HG03135 (cell line): Measurements from ENCODE around the gene KRTAP9-1.
"Not testable (repeated sequence)": the region's sequence is repeated elsewhere in the genome, so short reads cannot be mapped to it uniquely, and the experiment has no call there.

Source experiments
- ATAC-seq: cut with Tn5 transposase; IDR thresholded peaks from one replicate; pipeline ENCODE4 v1.9.1; 2021; ENCODE audit warnings: mild to moderate bottlenecking, moderate library complexity; ENCODE audit not compliant: unreplicated experiment

Gene KRTAP9-1

GRCh38 chr17:41178843-41179616 is 10.7 kb upstream of the KRTAP9-1 start:
- ATAC-seq, result no peak

GRCh38 chr17:41184480-41184961 is 5.2 kb upstream of the KRTAP9-1 start, which contains the start of gene KRTAP4-1:
KRTAP4-1 (minus strand) TSS chr17:41184911; CDS start chr17:41184854, 57 bp downstream.
- no peak for ATAC-seq

- no peak for ATAC-seq
Observed at GRCh38 chr17:41185001-41185400, 4.7 kb upstream of the KRTAP9-1 start.

DNA sequence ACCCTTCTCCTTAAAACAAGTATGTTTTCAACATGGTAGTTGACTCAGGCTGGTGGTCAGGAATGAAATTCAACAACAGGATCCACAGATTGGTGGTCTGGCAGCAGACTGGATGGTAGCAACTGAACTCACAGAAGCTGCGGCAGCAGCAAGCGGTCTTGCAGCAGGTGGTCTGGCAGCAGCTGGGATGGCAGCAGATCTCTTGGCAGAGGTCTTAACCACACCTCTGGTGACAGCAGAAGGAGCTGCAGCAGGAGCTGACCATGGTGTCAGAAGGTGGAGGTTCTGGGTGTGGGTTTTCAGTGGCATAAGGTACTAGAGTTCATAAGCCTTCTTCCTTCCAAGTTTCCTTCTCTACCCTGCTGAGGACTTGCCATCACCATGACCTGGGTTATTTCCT is 2.8 kb upstream of the KRTAP9-1 start:
- no peak for ATAC-seq

GRCh38 chr17:41190328-41190727 is 641 bp downstream of the KRTAP9-1 start:
- no peak for ATAC-seq

- ATAC-seq, result no peak
Observed at GRCh38 chr17:41196068-41196467, 6.4 kb downstream of the KRTAP9-1 start.

GRCh38 chr17:41199421-41200078 is 9.9 kb downstream of the KRTAP9-1 start:
- no peak for ATAC-seq

- no peak for ATAC-seq
Observed at GRCh38 chr17:41211845-41212466, 22.3 kb downstream of the KRTAP9-1 start.

GRCh38 chr17:41212524-41213169 is 23.0 kb downstream of the KRTAP9-1 start:
- no peak for ATAC-seq

DNA sequence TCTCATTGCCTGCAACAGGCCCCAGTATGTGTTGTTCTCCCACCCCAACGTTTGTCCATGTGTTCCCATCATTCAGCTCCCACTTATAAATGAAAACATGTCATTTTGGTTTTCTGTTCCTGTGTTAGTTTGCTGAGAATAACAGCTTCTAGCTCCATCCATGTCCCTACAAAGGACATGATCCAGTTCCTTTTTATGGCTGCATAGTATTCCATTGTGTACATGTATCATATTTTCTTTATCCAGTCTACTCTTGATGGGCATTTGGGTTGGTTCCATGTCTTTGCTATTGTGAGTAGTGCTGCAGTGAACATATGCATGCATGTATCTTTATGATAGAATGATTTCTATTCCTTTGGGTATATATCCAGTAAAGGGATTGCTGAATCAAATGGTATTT is 26.0 kb downstream of the KRTAP9-1 start:
- no peak for ATAC-seq

- no peak for ATAC-seq
Observed at GRCh38 chr17:41223821-41224220, 34.1 kb downstream of the KRTAP9-1 start.

GRCh38 chr17:41226051-41226450 is 36.4 kb downstream of the KRTAP9-1 start:
- no peak for ATAC-seq

DNA sequence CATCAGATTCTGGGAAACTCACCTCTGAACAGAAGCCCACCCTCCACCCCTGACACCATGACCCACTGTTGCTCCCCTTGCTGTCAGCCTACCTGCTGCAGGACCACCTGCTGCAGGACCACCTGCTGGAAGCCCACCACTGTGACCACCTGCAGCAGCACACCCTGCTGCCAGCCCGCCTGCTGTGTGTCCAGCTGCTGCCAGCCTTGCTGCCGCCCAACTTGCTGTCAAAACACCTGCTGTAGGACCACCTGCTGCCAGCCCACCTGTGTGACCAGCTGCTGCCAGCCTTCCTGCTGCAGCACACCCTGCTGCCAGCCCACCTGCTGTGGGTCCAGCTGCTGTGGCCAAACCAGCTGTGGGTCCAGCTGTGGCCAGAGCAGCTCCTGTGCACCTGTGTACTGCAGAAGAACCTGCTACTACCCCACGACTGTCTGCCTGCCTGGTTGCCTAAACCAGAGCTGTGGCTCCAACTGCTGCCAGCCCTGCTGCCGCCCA is 37.0 kb downstream of the KRTAP9-1 start, which contains the start of gene KRTAP9-2:
KRTAP9-2 (plus strand) TSS at position 51 of the 498 bp plus-strand sequence; CDS start at position 58, 7 bp downstream.
- ATAC-seq, result not testable (repeated sequence)

DNA sequence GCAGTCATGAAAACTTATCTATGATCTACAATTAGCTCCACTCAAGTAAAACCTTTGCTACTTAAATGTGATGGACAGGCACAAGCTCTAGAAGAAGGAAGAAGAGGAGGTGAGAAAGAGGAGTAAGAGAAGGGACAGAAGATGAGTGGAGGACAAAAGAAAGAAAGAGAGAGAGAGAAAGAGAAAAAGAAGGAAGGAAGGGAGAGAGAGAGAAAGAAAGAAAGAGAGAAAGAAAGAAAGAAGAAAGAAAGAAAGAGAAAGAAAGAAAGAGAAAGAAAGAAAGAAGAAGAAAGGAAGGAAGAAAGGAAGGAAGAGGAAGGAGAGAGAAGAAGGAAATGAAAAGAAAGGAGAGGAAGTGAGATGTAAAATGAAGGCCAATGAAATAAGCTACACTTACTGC is 40.4 kb downstream of the KRTAP9-1 start:
- ATAC-seq, result no peak

- ATAC-seq, result no peak
Observed at GRCh38 chr17:41231731-41232130, 42.0 kb downstream of the KRTAP9-1 start.

DNA sequence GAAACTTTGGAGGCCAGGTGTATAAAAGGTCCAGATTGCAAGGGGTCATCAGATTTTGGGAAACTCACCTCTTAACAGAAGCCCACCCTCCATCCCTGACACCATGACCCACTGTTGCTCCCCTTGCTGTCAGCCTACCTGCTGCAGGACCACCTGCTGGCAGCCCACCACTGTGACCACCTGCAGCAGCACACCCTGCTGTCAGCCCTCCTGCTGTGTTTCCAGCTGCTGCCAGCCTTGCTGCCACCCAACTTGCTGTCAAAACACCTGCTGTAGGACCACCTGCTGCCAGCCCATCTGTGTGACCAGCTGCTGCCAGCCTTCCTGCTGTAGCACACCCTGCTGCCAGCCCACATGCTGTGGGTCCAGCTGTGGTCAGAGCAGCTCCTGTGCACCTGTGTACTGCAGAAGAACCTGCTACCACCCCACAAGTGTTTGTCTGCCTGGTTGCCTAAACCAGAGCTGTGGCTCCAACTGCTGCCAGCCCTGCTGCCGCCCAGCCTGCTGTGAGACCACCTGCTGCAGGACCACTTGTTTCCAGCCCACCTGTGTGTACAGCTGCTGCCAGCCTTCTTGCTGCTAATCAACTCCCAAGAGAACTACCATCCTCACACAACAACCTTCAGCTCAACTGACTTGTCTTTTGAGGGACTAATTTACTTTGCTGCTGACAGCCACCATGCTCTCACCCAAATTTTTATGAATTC is 42.9 kb downstream of the KRTAP9-1 start, which contains the start of gene KRTAP9-3:
KRTAP9-3 (plus strand) TSS at position 51 of the 707 bp plus-strand sequence; CDS start at position 104, 53 bp downstream.
- ATAC-seq, result not testable (repeated sequence)

- ATAC-seq, result not testable (repeated sequence)
Observed at GRCh38 chr17:41237116-41237515, 47.4 kb downstream of the KRTAP9-1 start.

DNA sequence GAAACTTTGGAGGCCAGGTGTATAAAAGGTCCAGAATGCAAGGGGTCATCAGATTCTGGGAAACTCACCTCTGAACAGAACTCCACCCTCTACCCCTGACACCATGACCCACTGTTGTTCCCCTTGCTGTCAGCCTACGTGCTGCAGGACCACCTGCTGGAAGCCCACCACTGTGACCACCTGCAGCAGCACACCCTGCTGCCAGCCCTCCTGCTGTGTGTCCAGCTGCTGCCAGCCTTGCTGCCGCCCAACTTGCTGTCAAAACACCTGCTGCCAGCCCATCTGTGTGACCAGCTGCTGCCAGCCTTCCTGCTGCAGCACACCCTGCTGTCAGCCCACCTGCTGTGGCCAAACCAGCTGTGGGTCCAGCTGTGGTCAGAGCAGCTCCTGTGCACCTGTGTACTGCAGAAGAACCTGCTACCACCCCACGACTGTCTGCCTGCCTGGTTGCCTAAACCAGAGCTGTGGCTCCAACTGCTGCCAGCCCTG is 48.3 kb downstream of the KRTAP9-1 start, which contains the start of gene KRTAP9-8:
KRTAP9-8 (plus strand) TSS at position 51 of the 489 bp plus-strand sequence; CDS start at position 104, 53 bp downstream.
- ATAC-seq, result not testable (repeated sequence)
